PC-3 (cell line): ENCODE data around the gene ACADM.

ENCODE experiments used
- EZH2 ChIP-seq: fragments of 300-600 bp; sonication (generic); IDR thresholded peaks from one replicate; pipeline ENCODE4 v1.6.1; 2017; ENCODE audit warnings: antibody characterized with exemption, mild to moderate bottlenecking, low read length; ENCODE audit not compliant: unreplicated experiment
- TF ChIP-seq, protein P1 (sequence below): fragments of 300-600 bp; sonication (generic); conservative IDR thresholded peaks from 2 replicates; pipeline ENCODE4 v1.5.1; 2017; ENCODE audit warnings: antibody characterized with exemption, low read depth, mild to moderate bottlenecking, low read length

DNA sequence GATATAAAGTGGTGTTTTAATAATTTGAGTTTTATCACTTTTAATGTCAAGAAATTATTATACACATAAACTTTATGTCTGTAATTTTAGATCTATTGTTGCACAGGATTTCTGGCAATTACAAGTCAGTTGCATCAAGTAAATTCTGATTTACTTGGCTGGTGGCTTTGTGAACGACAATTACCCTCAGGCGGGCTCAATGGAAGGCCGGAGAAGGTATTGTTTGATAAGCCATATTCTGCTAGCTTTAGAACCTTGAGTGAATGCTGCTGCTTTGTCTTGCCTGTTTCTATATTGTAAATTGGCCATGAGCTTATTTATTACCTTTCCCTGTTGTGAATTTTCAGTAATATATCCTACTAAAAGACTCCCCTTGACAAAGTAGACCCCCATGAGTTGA lies 67.6 kb downstream of the ACADM start:
- TF ChIP-seq, protein P1, sequence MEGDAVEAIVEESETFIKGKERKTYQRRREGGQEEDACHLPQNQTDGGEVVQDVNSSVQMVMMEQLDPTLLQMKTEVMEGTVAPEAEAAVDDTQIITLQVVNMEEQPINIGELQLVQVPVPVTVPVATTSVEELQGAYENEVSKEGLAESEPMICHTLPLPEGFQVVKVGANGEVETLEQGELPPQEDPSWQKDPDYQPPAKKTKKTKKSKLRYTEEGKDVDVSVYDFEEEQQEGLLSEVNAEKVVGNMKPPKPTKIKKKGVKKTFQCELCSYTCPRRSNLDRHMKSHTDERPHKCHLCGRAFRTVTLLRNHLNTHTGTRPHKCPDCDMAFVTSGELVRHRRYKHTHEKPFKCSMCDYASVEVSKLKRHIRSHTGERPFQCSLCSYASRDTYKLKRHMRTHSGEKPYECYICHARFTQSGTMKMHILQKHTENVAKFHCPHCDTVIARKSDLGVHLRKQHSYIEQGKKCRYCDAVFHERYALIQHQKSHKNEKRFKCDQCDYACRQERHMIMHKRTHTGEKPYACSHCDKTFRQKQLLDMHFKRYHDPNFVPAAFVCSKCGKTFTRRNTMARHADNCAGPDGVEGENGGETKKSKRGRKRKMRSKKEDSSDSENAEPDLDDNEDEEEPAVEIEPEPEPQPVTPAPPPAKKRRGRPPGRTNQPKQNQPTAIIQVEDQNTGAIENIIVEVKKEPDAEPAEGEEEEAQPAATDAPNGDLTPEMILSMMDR: no peak
- no peak for TF ChIP-seq EZH2
